Fibroblast of lung (primary cell): ENCODE measurements around the gene CADPS. TPM values are rescaled to one million over a fixed set of nuclear protein-coding genes. Genes with fewer than 3 reads are reported as not detected.

Experiments used
- DNase-seq, 2 donors: peaks; one replicate each; pipeline versions ENCODE4 v3.0.0 to v3.0.0-alpha.2; 2010; ENCODE audit warnings: low read depth in 2 of 2
- H2AFZ ChIP-seq: 2 replicates; pipeline ENCODE4 v1.5.1; 2012; ENCODE audit warnings: low read length, control low read depth, inconsistent platforms
- H3K27ac ChIP-seq: 2 replicates; pipeline ENCODE4 v1.5.1; 2011; ENCODE audit warnings: low read length, control low read depth; ENCODE audit not compliant: insufficient read depth
- H3K27me3 ChIP-seq: 2 replicates; pipeline ENCODE4 v1.5.1; 2011; ENCODE audit warnings: mild to moderate bottlenecking, low read length; ENCODE audit not compliant: control insufficient read depth, insufficient read depth
- H3K36me3 ChIP-seq: 2 replicates; pipeline ENCODE4 v1.5.1; 2011; ENCODE audit warnings: low read length; ENCODE audit not compliant: control insufficient read depth, insufficient read depth
- H3K4me1 ChIP-seq: 2 replicates; pipeline ENCODE4 v1.5.1; 2011; ENCODE audit warnings: low read length; ENCODE audit not compliant: control insufficient read depth, insufficient read depth; ENCODE audit errors: extremely low read depth
- H3K4me2 ChIP-seq: 2 replicates; pipeline ENCODE4 v1.5.1; 2011; ENCODE audit warnings: low read length, control low read depth; ENCODE audit not compliant: insufficient read depth; ENCODE audit errors: extremely low read depth
- H3K4me3 ChIP-seq, 4 experiments: fragments of 200-600 bp in 1 of 4; sonication (generic) in 1 of 4; replicated peaks in 1 of 4; 2 replicates each; pipeline ENCODE4 v1.5.1; 2011 to 2016; ENCODE audit warnings: low read length in 4 of 4, low read depth in 3 of 4, mild to moderate bottlenecking in 3 of 4, control low read depth in 2 of 4, inconsistent platforms in 1 of 4, mixed read lengths in 1 of 4; ENCODE audit not compliant: insufficient read depth in 1 of 4; ENCODE audit errors: control extremely low read depth in 1 of 4
- H3K79me2 ChIP-seq: 2 replicates; pipeline ENCODE4 v1.5.1; 2012; ENCODE audit warnings: mild to moderate bottlenecking, low read length, inconsistent platforms; ENCODE audit not compliant: control insufficient read depth, insufficient read depth
- H3K9ac ChIP-seq: 2 replicates; pipeline ENCODE4 v1.5.1; 2011; ENCODE audit warnings: mild to moderate bottlenecking, low read length, control low read depth; ENCODE audit not compliant: insufficient read depth
- H3K9me3 ChIP-seq: 2 replicates; pipeline ENCODE4 v1.5.1; 2012; ENCODE audit warnings: low read depth, low read length; ENCODE audit not compliant: control insufficient read depth, insufficient read depth
- H4K20me1 ChIP-seq: 2 replicates; pipeline ENCODE4 v1.5.1; 2011; ENCODE audit warnings: low read length; ENCODE audit not compliant: control insufficient read depth, insufficient read depth; ENCODE audit errors: extremely low read depth
- EZH2 ChIP-seq: IDR thresholded peaks from 2 replicates; pipeline ENCODE4 v1.5.1; 2012; ENCODE audit warnings: low read length, control low read depth, mild to moderate bottlenecking; ENCODE audit errors: missing control alignments
- polyA plus RNA-seq, 2 donors: library from polyadenylated mRNA; depleted of rRNA in 1 of 2; stranded (reverse) in 1 of 2; unstranded in 1 of 2; fragments of >200 nt; gene quantifications; 2 replicates each; pipeline ENCODE4 v1.2.1, GENCODE V29; 2011 to 2012; ENCODE audit warnings: missing spikeins in 1 of 2
- total RNA-seq: library from RNA; depleted of rRNA; stranded (reverse); fragments of >200 nt; gene quantifications from 2 replicates; pipeline ENCODE4 v1.2.1, GENCODE V29; 2014
- TF ChIP-seq, protein P1 (sequence below), 2 donors: IDR thresholded peaks in 1 of 2; conservative IDR thresholded peaks in 1 of 2; 1 replicate in 1 of 2; 2 replicates in 1 of 2; pipeline ENCODE4 v1.5.1; 2011 to 2012; ENCODE audit warnings: low read length in 2 of 2, control low read depth in 1 of 2, inconsistent platforms in 1 of 2, low read depth in 1 of 2, mild to moderate bottlenecking in 1 of 2

CADPS gene
- total and polyA plus RNA-seq, 2 donors (not counting 1 experiment from before 2014, with no cell fraction given): 2.3 to 63.1 TPM

DNA sequence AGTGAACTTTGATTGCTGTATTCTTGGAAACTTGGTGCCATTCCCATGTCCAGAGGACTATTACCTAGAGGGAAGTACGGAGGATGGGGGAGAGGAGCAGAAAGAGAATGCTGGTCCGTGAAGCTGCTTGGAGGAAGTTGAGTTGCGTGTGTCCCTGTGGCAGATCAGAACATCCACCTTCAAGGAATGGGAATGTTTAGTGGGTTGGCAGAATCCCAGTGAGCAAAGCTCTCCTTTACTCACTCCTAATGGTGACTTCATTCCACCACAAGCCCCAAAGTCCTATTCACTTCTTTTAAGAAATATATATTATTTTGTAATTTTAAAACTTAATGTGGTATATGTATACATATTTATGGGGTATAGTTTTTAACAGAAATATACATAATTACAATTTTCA is 254.0 kb downstream of the CADPS start:
- peaks cover 2% of the 10 kb centered on the region for H3K4me1 ChIP-seq
- no peaks in the 10 kb centered on the region for H3K79me2 ChIP-seq
- no peak overlapping the region for H3K4me2 ChIP-seq
- H3K27me3 ChIP-seq: no peaks in the 10 kb centered on the region
- no peak overlapping the region for H3K4me3 ChIP-seq
- no peaks in the 10 kb centered on the region for H3K9me3 ChIP-seq
- no peak overlapping the region for H2AFZ ChIP-seq
- H3K36me3 ChIP-seq: no peaks in the 10 kb centered on the region
- DNase-seq: no peak
- TF ChIP-seq, protein P1, sequence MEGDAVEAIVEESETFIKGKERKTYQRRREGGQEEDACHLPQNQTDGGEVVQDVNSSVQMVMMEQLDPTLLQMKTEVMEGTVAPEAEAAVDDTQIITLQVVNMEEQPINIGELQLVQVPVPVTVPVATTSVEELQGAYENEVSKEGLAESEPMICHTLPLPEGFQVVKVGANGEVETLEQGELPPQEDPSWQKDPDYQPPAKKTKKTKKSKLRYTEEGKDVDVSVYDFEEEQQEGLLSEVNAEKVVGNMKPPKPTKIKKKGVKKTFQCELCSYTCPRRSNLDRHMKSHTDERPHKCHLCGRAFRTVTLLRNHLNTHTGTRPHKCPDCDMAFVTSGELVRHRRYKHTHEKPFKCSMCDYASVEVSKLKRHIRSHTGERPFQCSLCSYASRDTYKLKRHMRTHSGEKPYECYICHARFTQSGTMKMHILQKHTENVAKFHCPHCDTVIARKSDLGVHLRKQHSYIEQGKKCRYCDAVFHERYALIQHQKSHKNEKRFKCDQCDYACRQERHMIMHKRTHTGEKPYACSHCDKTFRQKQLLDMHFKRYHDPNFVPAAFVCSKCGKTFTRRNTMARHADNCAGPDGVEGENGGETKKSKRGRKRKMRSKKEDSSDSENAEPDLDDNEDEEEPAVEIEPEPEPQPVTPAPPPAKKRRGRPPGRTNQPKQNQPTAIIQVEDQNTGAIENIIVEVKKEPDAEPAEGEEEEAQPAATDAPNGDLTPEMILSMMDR (conservative IDR thresholded peaks at IDR 0.05 in 1 of 2, IDR thresholded peaks at IDR 0.05 in 1 of 2; ENCODE audit: low read depth in 1 of 2, low read length in 2 of 2): no peak
- no peak for TF ChIP-seq EZH2
- no peak overlapping the region for H3K9ac ChIP-seq
- no peak overlapping the region for H3K27ac ChIP-seq
- H4K20me1 ChIP-seq: no peaks in the 10 kb centered on the region

- H3K4me3 ChIP-seq: no peak overlapping the region
- no peak overlapping the region for H3K9ac ChIP-seq
- no peak overlapping the region for H2AFZ ChIP-seq
- no peak overlapping the region for H3K4me2 ChIP-seq
- peak in 1 of 2 donors; percentile 70 for DNase-seq
- no peaks in the 10 kb centered on the region for H3K27me3 ChIP-seq
- TF ChIP-seq, protein P1 (conservative IDR thresholded peaks at IDR 0.05 in 1 of 2, IDR thresholded peaks at IDR 0.05 in 1 of 2; ENCODE audit: low read depth in 1 of 2, low read length in 2 of 2): no peak
- TF ChIP-seq EZH2: no peak
- no peaks in the 10 kb centered on the region for H4K20me1 ChIP-seq
- H3K79me2 ChIP-seq: no peaks in the 10 kb centered on the region
- no peaks in the 10 kb centered on the region for H3K36me3 ChIP-seq
- H3K9me3 ChIP-seq: no peaks in the 10 kb centered on the region
- no peak overlapping the region for H3K27ac ChIP-seq
- peaks cover 6% of the 10 kb centered on the region for H3K4me1 ChIP-seq
Observed at GRCh38 chr3:62615258-62615849, 259.9 kb downstream of the CADPS start.

DNA sequence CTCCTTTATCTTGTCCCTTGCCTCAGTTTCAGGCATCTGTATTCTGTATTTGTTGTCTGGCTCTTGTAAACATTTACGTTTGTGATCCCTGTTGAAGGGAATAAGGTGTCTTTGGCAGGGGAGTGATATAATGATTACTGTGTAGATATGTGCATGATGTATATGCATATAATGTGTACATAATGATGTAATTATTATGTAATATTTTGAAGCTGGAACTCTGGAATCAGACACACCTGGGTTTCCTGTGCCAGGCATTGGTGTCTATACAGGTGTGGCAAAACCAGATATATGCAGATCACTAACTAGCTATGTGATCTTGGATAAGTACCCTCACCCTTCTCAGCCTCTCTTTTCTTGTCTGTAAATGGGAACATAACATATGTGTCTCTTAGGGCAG is 260.7 kb downstream of the CADPS start:
- no peaks in the 10 kb centered on the region for H3K36me3 ChIP-seq
- H2AFZ ChIP-seq: no peak overlapping the region
- H3K4me1 ChIP-seq: peaks cover 6% of the 10 kb centered on the region
- H3K4me3 ChIP-seq: no peak overlapping the region
- H3K79me2 ChIP-seq: no peaks in the 10 kb centered on the region
- TF ChIP-seq, protein P1 (conservative IDR thresholded peaks at IDR 0.05 in 1 of 2, IDR thresholded peaks at IDR 0.05 in 1 of 2; ENCODE audit: low read depth in 1 of 2, low read length in 2 of 2): no peak
- no peak for TF ChIP-seq EZH2
- H3K4me2 ChIP-seq: no peak overlapping the region
- no peak for DNase-seq
- H3K9ac ChIP-seq: no peak overlapping the region
- H3K27me3 ChIP-seq: no peaks in the 10 kb centered on the region
- H3K9me3 ChIP-seq: no peaks in the 10 kb centered on the region
- no peaks in the 10 kb centered on the region for H4K20me1 ChIP-seq
- no peak overlapping the region for H3K27ac ChIP-seq
